A549 (cell line): ENCODE results near the gene ALOX12. TPM values are rescaled to one million over a fixed set of nuclear protein-coding genes. Genes with fewer than 3 reads are reported as not detected.

Experiments used
- ATAC-seq, 2 experiments: fragments of 200-7000 bp in 1 of 2; fragments of >200 bp in 1 of 2; cut with Nextera tagmentation in 1 of 2; cut with Tn5 transposase in 1 of 2; 3 replicates each; pipeline versions ENCODE4 v1.8.0 to v1.9.1; 2018 to 2020; ENCODE audit warnings: mild to moderate bottlenecking in 1 of 2, moderate library complexity in 1 of 2
- CTCF ChIA-PET: fragments of 300-600 bp; sonication (Branson Sonifier 250); formaldehyde crosslinking; extraction: SDS; loops from one replicate; lab custom pipeline; 2021; ENCODE audit warnings: antibody characterized with exemption, inconsistent platforms; lab: Yijun Ruan, JAX
- POLR2A ChIA-PET: fragments of 350-600 bp; formaldehyde crosslinking; extraction: SDS; loops from one replicate; lab custom pipeline; 2021; ENCODE audit warnings: antibody characterized with exemption, inconsistent platforms; lab: Yijun Ruan, JAX
- DNase-seq, 2 experiments: peaks; one replicate each; pipeline versions ENCODE4 v3.0.0 to v3.0.0-alpha.2; 2011 to 2016; ENCODE audit warnings: low read depth in 1 of 2, low spot score in 1 of 2
- FAIRE-seq: peaks from 2 replicates; lab custom pipeline; 2011; peaks lifted over from hg19 to GRCh38; lab: Jason Lieb, UNC
- H3K27ac ChIP-seq, 2 experiments: fragments of >200 bp; sonication (Bioruptor Twin); formaldehyde crosslinking; 3 replicates each; pipeline ENCODE4 v1.5.1; 2016 to 2017
- H3K4me1 ChIP-seq: fragments of >200 bp; sonication (Bioruptor Twin); formaldehyde crosslinking; 3 replicates; pipeline ENCODE4 v1.6.1; 2016
- H3K4me2 ChIP-seq: fragments of >200 bp; sonication (Bioruptor Twin); formaldehyde crosslinking; 3 replicates; pipeline ENCODE4 v1.6.1; 2016
- H3K4me3 ChIP-seq: fragments of >200 bp; sonication (Bioruptor Twin); formaldehyde crosslinking; 3 replicates; pipeline ENCODE4 v1.5.1; 2016
- H3K9me3 ChIP-seq: fragments of >200 bp; sonication (Bioruptor Twin); formaldehyde crosslinking; 3 replicates; pipeline ENCODE4 v1.6.1; 2016
- CBX2 ChIP-seq: fragments of 200-600 bp; sonication (generic); IDR thresholded peaks from 2 replicates; pipeline ENCODE4 v1.6.1; 2016; ENCODE audit warnings: low read depth, mild to moderate bottlenecking, borderline replicate concordance
- CBX8 ChIP-seq: fragments of 200-600 bp; sonication (generic); IDR thresholded peaks from 2 replicates; pipeline ENCODE4 v1.6.1; 2016
- CHD4 ChIP-seq: fragments of 200-600 bp; sonication (generic); IDR thresholded peaks from 2 replicates; pipeline ENCODE4 v1.6.1; 2016; ENCODE audit warnings: antibody characterized with exemption, mild to moderate bottlenecking, borderline replicate concordance
- EP300 ChIP-seq, 2 experiments: fragments of >200 bp; sonication (Bioruptor Twin); formaldehyde crosslinking; IDR thresholded peaks; 2 replicates in 1 of 2; 3 replicates in 1 of 2; pipeline ENCODE4 v1.6.1; 2016 to 2017
- FOSB ChIP-seq: fragments of 250-450 bp; sonication (Bioruptor Pico); IDR thresholded peaks from 2 replicates; pipeline ENCODE4 v1.5.0; 2020; ENCODE audit warnings: mild to moderate bottlenecking, moderate library complexity
- FOXS1 ChIP-seq: fragments of 250-450 bp; sonication (Bioruptor Pico); IDR thresholded peaks from 2 replicates; pipeline ENCODE4 v1.5.0; 2020; ENCODE audit warnings: mild to moderate bottlenecking, moderate library complexity
- HDAC2 ChIP-seq: fragments of 200-600 bp; sonication (generic); IDR thresholded peaks from 2 replicates; pipeline ENCODE4 v1.6.1; 2016
- HEYL ChIP-seq: fragments of 250-450 bp; sonication (Bioruptor Pico); IDR thresholded peaks from 2 replicates; pipeline ENCODE4 v1.8.0; 2021; ENCODE audit warnings: mild to moderate bottlenecking, moderate library complexity
- HOXA7 ChIP-seq: fragments of 250-450 bp; sonication (Bioruptor Pico); IDR thresholded peaks from 2 replicates; pipeline ENCODE4 v1.5.0; 2020; ENCODE audit warnings: mild to moderate bottlenecking, moderate library complexity
- MAFK ChIP-seq: fragments of 450-650 bp; IDR thresholded peaks from 2 replicates; pipeline ENCODE4 v1.6.1; 2014; ENCODE audit not compliant: partially characterized antibody
- RAD21 ChIP-seq, 2 experiments: fragments of >200 bp in 1 of 2; sonication (Bioruptor Twin) in 1 of 2; formaldehyde crosslinking in 1 of 2; IDR thresholded peaks in 1 of 2; conservative IDR thresholded peaks in 1 of 2; 2 replicates in 1 of 2; 3 replicates in 1 of 2; pipeline ENCODE4 v1.6.1; 2012 to 2018; ENCODE audit warnings: inconsistent platforms in 1 of 2
- RARB ChIP-seq: fragments of 250-450 bp; sonication (Bioruptor Pico); IDR thresholded peaks from 2 replicates; pipeline ENCODE4 v1.8.0; 2021; ENCODE audit warnings: mild to moderate bottlenecking, moderate library complexity
- RCOR1 ChIP-seq: fragments of 150-350 bp; IDR thresholded peaks from 2 replicates; pipeline ENCODE4 v1.6.1; 2014; ENCODE audit warnings: antibody characterized with exemption, low read length, low read depth
- RFX5 ChIP-seq: fragments of 450-650 bp; IDR thresholded peaks from 2 replicates; pipeline ENCODE4 v1.7.1; 2014; ENCODE audit warnings: antibody characterized with exemption, mild to moderate bottlenecking, moderate library complexity
- RNF2 ChIP-seq: fragments of 200-600 bp; sonication (generic); IDR thresholded peaks from 2 replicates; pipeline ENCODE4 v1.6.1; 2016; ENCODE audit warnings: low read depth, mild to moderate bottlenecking, antibody characterized with exemption, moderate library complexity, borderline replicate concordance
- TP53 ChIP-seq: fragments of 250-450 bp; sonication (Bioruptor Pico); IDR thresholded peaks from 2 replicates; pipeline ENCODE4 v1.5.0; 2021; ENCODE audit warnings: mild to moderate bottlenecking, moderate library complexity
- ZSCAN20 ChIP-seq: fragments of 250-450 bp; sonication (Bioruptor Pico); IDR thresholded peaks from 2 replicates; pipeline ENCODE4 v1.8.0; 2022; ENCODE audit warnings: mild to moderate bottlenecking, moderate library complexity
- WGBS: methylation state at CpG from one replicate; pipeline ENCODE4 v1.1.6; 2017; ENCODE audit errors: missing lambda C conversion rate; 5-methylcytosine and 5-hydroxymethylcytosine counted together
- polyA plus RNA-seq, 4 experiments: library from polyadenylated mRNA; depleted of rRNA in 3 of 4; stranded (reverse); fragments of >200 nt; fragmentation: RNase III in 1 of 4; extraction: RNeasy Plus Mini Kit Qiagen cat#74134 plus additional on column Dnase treatment in 1 of 4; gene quantifications; 2 replicates in 3 of 4; 3 replicates in 1 of 4; pipeline ENCODE4 v1.2.3, GENCODE V29; 2011 to 2017
- TF ChIP-seq, protein P1 (sequence below): fragments of 250-450 bp; sonication (Bioruptor Pico); IDR thresholded peaks from 2 replicates; pipeline ENCODE4 v1.5.0; 2021; ENCODE audit warnings: mild to moderate bottlenecking, moderate library complexity, borderline replicate concordance
- TF ChIP-seq, protein P2 (sequence below): IDR thresholded peaks from 2 replicates; pipeline ENCODE4 v1.6.1; 2012

The ALOX12 gene
- polyA plus RNA-seq, 2 of the 4 experiments (the other 2 are of a cell fraction): not detected

DNA sequence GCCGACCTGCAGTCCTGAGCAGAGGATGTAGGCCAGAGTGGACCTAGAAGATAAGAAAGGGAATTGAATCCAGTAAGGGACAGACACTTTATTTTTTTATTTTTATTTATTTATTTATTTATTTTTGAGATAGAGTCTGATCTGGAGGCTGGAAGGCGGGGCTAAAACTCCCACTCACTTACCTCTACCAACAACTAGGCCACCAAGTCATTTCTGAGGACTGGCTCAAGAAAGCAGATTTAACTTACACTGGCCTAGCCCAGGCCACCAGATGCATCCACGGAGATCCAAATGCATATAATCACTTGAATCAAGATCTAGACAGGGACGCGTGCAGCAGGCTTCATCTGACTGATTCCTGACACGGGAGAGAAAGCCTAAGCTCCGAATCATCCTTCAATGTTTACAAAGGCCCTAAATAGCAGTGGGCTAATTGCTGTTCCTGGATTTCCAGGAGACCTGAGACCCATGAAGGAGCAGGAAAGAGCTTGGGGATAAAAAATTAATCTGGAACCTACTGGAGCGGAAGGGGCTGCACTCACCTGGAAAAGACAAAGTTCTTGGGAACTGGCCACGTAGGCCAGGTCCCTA is 1.1 kb upstream of the ALOX12 start:
- CTCF ChIA-PET: interaction anchor here (1.0 to 5.0 kb wide), 6 partner anchors 11 to 328 kb away, joined by 3 to 44 read pairs (median 5); no protein-coding TSS in a partner anchor
- DNase-seq (no peak), ATAC-seq (no peak), FAIRE-seq (no peak)
- POLR2A ChIA-PET: interaction anchor here (0.6 kb wide), 1 partner anchor 335 kb away, joined by 4 read pairs; no protein-coding TSS in a partner anchor
- WGBS: 75% methylated on average over 9 of the region's 9 CpGs
- no peak overlapping the region for H3K4me3 ChIP-seq
- no peak for TF ChIP-seq RNF2
- no peaks in the 10 kb centered on the region for H3K9me3 ChIP-seq
- H3K4me1 ChIP-seq: no peaks in the 10 kb centered on the region
- H3K27ac ChIP-seq: no peak overlapping the region
- H3K4me2 ChIP-seq: no peak overlapping the region

DNA sequence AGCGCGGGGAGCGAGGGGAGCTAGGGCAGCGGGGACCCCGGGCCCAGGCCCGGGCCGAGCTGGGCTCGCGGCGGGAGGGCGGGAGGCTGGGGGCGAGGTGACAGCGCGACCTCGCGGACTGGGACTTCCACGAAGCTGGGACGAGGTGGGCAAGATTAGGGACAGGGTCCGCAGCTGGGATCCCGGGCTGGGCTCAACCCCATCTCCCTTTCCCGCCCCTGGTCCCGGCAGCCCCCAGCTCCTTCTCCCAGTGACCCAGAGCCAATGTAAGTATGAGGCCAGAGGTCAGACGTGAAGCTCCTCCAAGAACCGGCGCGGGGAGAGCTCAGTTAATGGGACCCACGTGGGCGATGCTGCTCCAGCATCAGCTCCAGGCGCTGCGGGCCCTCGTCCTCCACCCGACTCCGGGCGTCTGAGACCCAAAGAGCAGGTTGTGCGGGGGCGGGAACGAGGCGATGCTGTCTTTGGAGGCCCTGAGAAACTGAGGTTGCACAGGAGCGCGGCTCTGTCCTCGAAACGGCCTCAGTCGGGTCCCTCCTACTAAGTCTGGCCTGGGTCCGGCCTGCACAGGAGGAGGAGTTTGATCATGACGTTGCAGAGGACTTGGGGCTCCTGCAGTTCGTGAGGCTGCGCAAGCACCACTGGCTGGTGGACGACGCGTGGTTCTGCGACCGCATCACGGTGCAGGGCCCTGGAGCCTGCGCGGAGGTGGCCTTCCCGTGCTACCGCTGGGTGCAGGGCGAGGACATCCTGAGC is 585 bp downstream of the ALOX12 start:
- no peaks in the 10 kb centered on the region for H3K4me1 ChIP-seq
- H3K9me3 ChIP-seq: no peaks in the 10 kb centered on the region
- TF ChIP-seq RAD21 (conservative IDR thresholded peaks at IDR 0.05 in 1 of 2, IDR thresholded peaks at IDR 0.05 in 1 of 2) (no peak), HDAC2 (no peak), HEYL (no peak), CBX8 (no peak), RCOR1 (no peak), CBX2 (no peak), HOXA7 (CRISPR knock-in tag) (no peak), TP53 (no peak), CHD4 (no peak), RFX5 (no peak)
- ATAC-seq (no peak), DNase-seq (no peak), FAIRE-seq (no peak)
- POLR2A ChIA-PET: no interaction called here
- H3K27ac ChIP-seq: no peak overlapping the region
- H3K4me3 ChIP-seq: no peak overlapping the region
- CTCF ChIA-PET: interaction anchor here (0.7 to 5.0 kb wide), 7 partner anchors 9 to 330 kb away, joined by 3 to 44 read pairs (median 4); no protein-coding TSS in a partner anchor
- WGBS: 95% methylated on average over 58 of the region's 58 CpGs
- no peak overlapping the region for H3K4me2 ChIP-seq

DNA sequence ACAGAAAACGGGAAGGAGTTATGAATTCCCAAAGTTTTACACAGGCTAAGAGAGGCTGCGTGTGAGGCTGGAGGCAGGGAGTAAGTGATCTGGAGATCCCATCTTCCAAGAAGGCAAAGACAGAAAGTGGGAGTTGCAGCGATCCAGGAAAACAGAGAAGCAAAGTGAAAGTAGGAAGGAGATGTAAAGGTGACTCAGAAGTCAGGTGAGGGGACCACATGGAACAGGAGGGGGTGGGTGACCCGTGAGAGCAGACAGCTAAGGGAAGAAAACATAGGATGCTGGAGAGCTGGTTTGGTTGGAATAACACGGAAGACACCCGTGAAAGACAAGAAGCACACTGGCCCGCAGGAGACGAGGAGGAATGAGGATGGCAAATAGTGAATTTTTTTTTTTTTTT is 1.3 kb downstream of the ALOX12 start:
- FAIRE-seq (no peak), DNase-seq (no peak), ATAC-seq (no peak)
- TF ChIP-seq ZSCAN20 (CRISPR knock-in tag) (no peak), CBX2 (no peak), EP300 (IDR thresholded peaks at IDR 0.05) (no peak), FOSB (CRISPR knock-in tag) (no peak), MAFK (no peak), FOXS1 (CRISPR knock-in tag) (no peak), RARB (CRISPR knock-in tag) (no peak)
- TF ChIP-seq, protein P1, sequence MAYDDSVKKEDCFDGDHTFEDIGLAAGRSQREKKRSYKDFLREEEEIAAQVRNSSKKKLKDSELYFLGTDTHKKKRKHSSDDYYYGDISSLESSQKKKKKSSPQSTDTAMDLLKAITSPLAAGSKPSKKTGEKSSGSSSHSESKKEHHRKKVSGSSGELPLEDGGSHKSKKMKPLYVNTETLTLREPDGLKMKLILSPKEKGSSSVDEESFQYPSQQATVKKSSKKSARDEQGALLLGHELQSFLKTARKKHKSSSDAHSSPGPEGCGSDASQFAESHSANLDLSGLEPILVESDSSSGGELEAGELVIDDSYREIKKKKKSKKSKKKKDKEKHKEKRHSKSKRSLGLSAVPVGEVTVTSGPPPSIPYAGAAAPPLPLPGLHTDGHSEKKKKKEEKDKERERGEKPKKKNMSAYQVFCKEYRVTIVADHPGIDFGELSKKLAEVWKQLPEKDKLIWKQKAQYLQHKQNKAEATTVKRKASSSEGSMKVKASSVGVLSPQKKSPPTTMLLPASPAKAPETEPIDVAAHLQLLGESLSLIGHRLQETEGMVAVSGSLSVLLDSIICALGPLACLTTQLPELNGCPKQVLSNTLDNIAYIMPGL: no peak
- TF ChIP-seq, protein P2, sequence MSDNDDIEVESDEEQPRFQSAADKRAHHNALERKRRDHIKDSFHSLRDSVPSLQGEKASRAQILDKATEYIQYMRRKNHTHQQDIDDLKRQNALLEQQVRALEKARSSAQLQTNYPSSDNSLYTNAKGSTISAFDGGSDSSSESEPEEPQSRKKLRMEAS: no peak
- ChIA-PET CTCF (interaction anchor here (0.7 kb wide), 1 partner anchor 13 kb away, joined by 3 read pairs; no protein-coding TSS in a partner anchor), POLR2A (no interaction called here)
- Histone ChIP-seq H3K9me3 (no peaks in the 10 kb centered on the region), H3K4me1 (no peaks in the 10 kb centered on the region), H3K4me3 (no peak overlapping the region), H3K27ac (no peak overlapping the region), H3K4me2 (no peak overlapping the region)
- 80% methylated on average over 8 of the region's 8 CpGs for WGBS
